Tibial artery (tissue), 4 donors: ENCODE results near the gene PIAS4.

Experiments
- DNase-seq, 2 donors: peaks; one replicate each; pipeline ENCODE4 v3.0.0-alpha.2; 2019
- H3K27ac ChIP-seq, 2 donors: fragments of 200-600 bp; sonication (generic) in 1 of 2; 1 replicate in 1 of 2; 2 replicates in 1 of 2; pipeline ENCODE4 v1.5.1; 2018 to 2019; ENCODE audit warnings: mild to moderate bottlenecking in 1 of 2
- H3K27me3 ChIP-seq, 2 donors: fragments of 200-600 bp; sonication (generic) in 1 of 2; one replicate each; pipeline versions ENCODE4 v1.5.1 to v1.6.0; 2016 to 2019
- H3K36me3 ChIP-seq, 3 donors: fragments of 200-600 bp; sonication (generic) in 2 of 3; one replicate each; pipeline ENCODE4 v1.5.1; 2016 to 2019; ENCODE audit warnings: mild to moderate bottlenecking in 2 of 3
- H3K4me1 ChIP-seq, 4 donors: fragments of 200-600 bp; sonication (generic) in 2 of 4; 1 replicate in 3 of 4; 2 replicates in 1 of 4; pipeline ENCODE4 v1.5.1; 2016 to 2019
- H3K4me3 ChIP-seq, 2 donors: fragments of 200-600 bp; sonication (generic) in 1 of 2; 1 replicate in 1 of 2; 2 replicates in 1 of 2; pipeline ENCODE4 v1.5.1; 2018 to 2019; ENCODE audit warnings: mild to moderate bottlenecking in 2 of 2
- H3K9me3 ChIP-seq, 3 donors: fragments of 200-600 bp; sonication (generic) in 1 of 3; one replicate each; pipeline ENCODE4 v1.5.1; 2016 to 2019
- CTCF ChIP-seq, 2 experiments: fragments of 200-600 bp in 1 of 2; fragments of 450-650 bp in 1 of 2; IDR thresholded peaks; one replicate each; pipeline ENCODE4 v1.5.1; 2017 to 2019; ENCODE audit warnings: antibody characterized with exemption in 2 of 2, mild to moderate bottlenecking in 1 of 2, moderate library complexity in 1 of 2
- intact Hi-C: fragments of 100-400 bp; cut with DNase I; formaldehyde crosslinking; loops from one replicate; pipeline ENCODE4 v1.15.0; 2023; ENCODE audit warnings: low total_unique reads

The PIAS4 gene

DNA sequence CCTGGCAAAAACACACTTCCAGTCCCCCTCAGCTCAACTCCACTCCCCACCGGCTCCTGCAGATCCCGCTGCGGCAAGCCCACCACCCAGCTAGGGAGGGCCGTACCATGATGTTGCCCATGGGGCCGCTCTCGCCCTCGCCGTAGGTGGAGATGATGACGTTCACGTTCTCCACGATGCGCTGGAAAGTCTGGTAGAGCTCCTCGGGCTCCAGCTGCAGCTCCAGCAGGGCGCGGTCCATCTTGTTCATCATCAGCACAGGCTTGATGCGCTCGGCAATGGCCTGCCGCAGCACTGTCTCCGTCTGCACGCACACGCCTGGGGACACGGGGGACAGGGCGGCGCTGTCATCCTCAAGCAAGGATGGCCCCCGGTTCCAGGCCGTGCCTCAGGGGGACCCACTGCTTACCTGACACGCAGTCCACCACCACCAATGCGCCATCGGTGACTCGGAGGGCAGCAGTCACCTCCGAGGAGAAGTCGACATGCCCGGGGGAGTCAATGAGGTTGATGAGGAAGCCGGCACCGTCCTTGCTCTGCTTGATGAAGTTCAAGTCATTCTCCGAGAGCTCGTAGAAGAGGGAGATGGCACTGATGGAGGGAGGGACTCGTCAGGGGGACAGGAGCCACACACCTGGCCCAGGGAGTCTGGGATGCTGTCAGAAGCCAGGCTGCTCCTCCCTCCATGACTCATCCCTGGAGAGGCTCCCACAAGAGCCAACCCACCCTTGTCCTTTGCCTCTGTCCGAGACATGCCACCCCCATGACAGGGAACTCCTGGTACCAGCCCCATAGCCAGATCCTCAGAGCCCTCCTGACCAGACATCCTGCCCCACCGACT lies 24.6 kb upstream of the PIAS4 start:
- Histone ChIP-seq H3K36me3 (peaks cover 63 to 64% (median 63%) of the 10 kb centered on the region in 3 donors), H3K27me3 (no peaks in the 10 kb centered on the region), H3K4me1 (peaks cover 0 to 53% (median 40%) of the 10 kb centered on the region in 4 donors), H3K4me3 (peak overlapping the region in 1 of 2 donors; percentile 75), H3K9me3 (no peaks in the 10 kb centered on the region), H3K27ac (peak overlapping the region; percentile 91 to 94)
- DNase-seq: peak in 1 of 2 donors; percentile 67
- intact Hi-C loops: loop anchor here (10.0 kb wide), 2 partner anchors 142 to 202 kb away; partner anchors contain the start of genes ANKRD24, MAP2K2 and SIRT6
- no peak for TF ChIP-seq CTCF (IDR thresholded peaks at IDR 0.05)

DNA sequence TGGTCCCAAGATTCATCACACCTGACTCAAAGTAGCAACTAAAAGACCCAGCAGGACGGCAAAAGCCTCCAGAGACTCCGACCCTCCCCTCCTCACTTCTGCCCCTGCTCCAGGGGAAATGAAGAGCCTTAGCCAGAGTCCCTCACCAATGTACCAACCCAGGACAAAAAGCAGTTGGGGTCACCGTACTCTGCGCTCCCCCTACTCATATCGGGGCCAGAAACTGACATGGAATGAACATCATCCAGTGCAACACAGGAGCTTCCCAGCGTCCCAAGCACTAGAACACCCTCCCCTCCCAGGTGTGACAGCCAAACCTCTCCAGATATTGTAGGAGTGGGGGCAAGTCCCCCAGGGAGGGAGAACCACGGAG lies 24.0 kb upstream of the PIAS4 start:
- no peaks in the 10 kb centered on the region for H3K27me3 ChIP-seq
- peaks cover 57 to 58% (median 57%) of the 10 kb centered on the region in 3 donors for H3K36me3 ChIP-seq
- peaks cover 0 to 57% (median 43%) of the 10 kb centered on the region in 4 donors for H3K4me1 ChIP-seq
- no peak for TF ChIP-seq CTCF (IDR thresholded peaks at IDR 0.05)
- DNase-seq: no peak
- H3K9me3 ChIP-seq: no peaks in the 10 kb centered on the region
- peak overlapping the region; percentile 75 to 89 for H3K4me3 ChIP-seq
- peak overlapping the region; percentile 91 to 94 for H3K27ac ChIP-seq
- intact Hi-C loops: loop anchor here (10.0 kb wide), 2 partner anchors 141 to 201 kb away; partner anchors contain the start of genes ANKRD24, MAP2K2 and SIRT6

DNA sequence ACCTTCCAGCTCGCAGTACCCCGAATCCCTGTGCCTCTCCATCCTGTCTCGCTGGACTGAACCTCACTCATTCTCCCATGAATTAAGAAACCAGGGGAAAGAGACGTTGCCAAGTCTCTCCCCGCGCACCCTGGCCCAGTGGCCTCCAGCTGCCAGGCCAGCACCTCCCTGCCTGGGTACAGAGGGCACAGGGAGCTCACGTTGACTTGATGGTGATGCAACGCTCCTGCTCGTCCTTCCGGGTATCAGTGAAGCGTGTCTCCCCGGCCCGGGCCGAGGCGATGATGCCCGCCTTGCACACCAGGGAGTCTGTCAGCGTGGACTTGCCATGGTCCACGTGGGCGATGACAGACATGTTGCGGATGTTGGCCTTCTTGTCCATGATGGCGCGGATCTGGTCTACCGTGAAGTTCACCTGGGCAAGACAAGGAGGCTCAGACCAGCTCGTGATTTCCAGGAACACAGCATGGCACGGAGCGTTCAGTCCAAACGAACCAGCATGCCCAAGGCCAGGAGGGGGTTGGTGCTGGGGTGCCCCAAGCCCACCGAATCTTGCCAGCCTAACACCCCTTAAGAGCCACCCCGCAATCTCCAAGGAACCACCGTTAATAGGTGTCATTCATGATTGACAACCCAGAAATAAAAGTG lies 23.5 kb upstream of the PIAS4 start:
- H3K4me1 ChIP-seq: peaks cover 0 to 57% (median 43%) of the 10 kb centered on the region in 4 donors
- no peak for TF ChIP-seq CTCF (IDR thresholded peaks at IDR 0.05)
- H3K27ac ChIP-seq: peak overlapping the region; percentile 91 to 94
- H3K4me3 ChIP-seq: peak overlapping the region; percentile 75 to 89
- H3K27me3 ChIP-seq: no peaks in the 10 kb centered on the region
- H3K9me3 ChIP-seq: no peaks in the 10 kb centered on the region
- intact Hi-C loops: loop anchor here (10.0 kb wide), 2 partner anchors 141 to 201 kb away; partner anchors contain the start of genes ANKRD24, MAP2K2 and SIRT6
- peaks cover 52 to 53% (median 52%) of the 10 kb centered on the region in 3 donors for H3K36me3 ChIP-seq
- DNase-seq: peak in 1 of 2 donors; percentile 69

DNA sequence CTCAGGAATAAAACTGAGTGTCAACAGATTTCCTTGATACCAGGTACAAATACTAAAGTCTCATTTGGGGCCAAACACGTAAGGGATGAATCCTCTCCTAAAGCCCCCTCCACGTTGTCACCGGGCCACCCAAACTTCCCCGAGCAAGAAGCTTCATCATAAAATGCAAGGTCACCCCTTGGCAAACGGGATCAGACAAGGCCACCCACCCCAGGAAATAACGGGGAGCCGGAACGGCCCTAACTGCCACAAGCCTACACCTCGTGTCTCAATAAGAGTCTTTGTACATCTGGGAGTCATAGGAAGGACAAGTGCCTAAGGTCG lies 23.0 kb upstream of the PIAS4 start:
- H3K4me3 ChIP-seq: peak overlapping the region; percentile 75 to 89
- H3K27me3 ChIP-seq: no peaks in the 10 kb centered on the region
- H3K27ac ChIP-seq: peak overlapping the region; percentile 91 to 94
- H3K4me1 ChIP-seq: peaks cover 0 to 57% (median 43%) of the 10 kb centered on the region in 4 donors
- TF ChIP-seq CTCF (IDR thresholded peaks at IDR 0.05): no peak
- H3K36me3 ChIP-seq: peaks cover 47 to 48% (median 47%) of the 10 kb centered on the region in 3 donors
- H3K9me3 ChIP-seq: no peaks in the 10 kb centered on the region
- DNase-seq: no peak
- intact Hi-C loops: loop anchor here (10.0 kb wide), 2 partner anchors 140 to 200 kb away; partner anchors contain the start of genes ANKRD24, MAP2K2 and SIRT6

DNA sequence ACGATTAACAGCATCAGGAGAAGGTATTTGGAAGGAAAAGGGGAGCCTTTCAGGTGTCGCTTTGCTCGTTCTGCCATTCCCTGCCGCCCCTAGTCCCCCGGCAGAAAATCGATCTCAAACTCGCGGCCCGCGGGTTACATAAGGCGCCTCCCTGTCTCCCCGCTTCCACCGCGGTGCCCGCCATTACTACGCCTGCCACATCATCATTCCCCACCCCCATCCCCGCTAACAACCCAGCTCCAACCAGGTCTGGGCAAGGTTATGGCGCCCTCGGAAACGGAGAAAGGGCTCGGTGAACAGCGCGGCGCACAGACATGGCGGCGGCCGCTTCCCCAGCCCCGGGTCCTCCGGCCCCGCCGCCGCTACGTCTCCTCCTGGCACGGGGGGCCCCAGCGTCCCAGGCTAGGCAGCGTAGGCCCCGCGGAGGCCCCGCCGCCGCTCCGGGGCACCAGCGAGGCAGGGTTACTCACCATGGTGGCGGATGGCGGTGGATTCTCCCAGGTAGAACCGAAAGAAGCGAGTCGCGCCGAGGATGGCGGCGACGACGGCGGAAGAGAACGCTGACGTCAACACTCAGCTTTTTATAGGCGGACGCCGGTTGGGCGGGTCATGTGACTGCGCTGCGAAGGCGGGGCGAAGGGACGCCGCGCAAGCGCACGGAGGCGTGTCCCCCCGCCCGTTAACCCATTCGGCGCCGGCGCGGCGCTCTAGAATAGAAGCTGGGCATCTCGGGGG lies 22.5 kb upstream of the PIAS4 start, which contains the start of gene EEF2:
TSS of gene EEF2 (minus strand) at position 556 of the 735 bp plus-strand sequence. CDS start at position 473, 83 bp downstream.
- intact Hi-C loops: loop anchor here (5.0 to 10.0 kb wide), 3 partner anchors 72 to 200 kb away; partner anchors contain the start of genes ANKRD24, MAP2K2 and SIRT6
- H3K36me3 ChIP-seq: peaks cover 42 to 43% (median 42%) of the 10 kb centered on the region in 3 donors
- TF ChIP-seq CTCF (IDR thresholded peaks at IDR 0.05): no peak
- peak within 1 kb of the TSS; percentile 91 to 94 for H3K27ac ChIP-seq
- DNase-seq: peak; percentile 84 to 93
- peaks cover 0 to 57% (median 43%) of the 10 kb centered on the region in 4 donors for H3K4me1 ChIP-seq
- peak within 1 kb of the TSS; percentile 75 to 89 for H3K4me3 ChIP-seq
- H3K9me3 ChIP-seq: no peaks in the 10 kb centered on the region
- H3K27me3 ChIP-seq: no peaks in the 10 kb centered on the region
